IMR-90 (cell line): ENCODE results near the gene MOCOS. TPM values are rescaled to one million over a fixed set of nuclear protein-coding genes. Genes with fewer than 3 reads are reported as not detected.

Experiments
- ATAC-seq: fragments of 200-7000 bp; cut with Tn5 transposase; 2 replicates; pipeline ENCODE4 v1.9.1; 2020; ENCODE audit warnings: low read depth, mild to moderate bottlenecking, moderate library complexity
- BruUV-seq: library from RNA; stranded (reverse); fragments of 400-500 nt; replicated peaks from 2 replicates; lab custom pipeline; 2021; lab: Mats Ljungman, UMichigan
- CTCF ChIA-PET: fragments of 300-600 bp; formaldehyde crosslinking; extraction: SDS; loops from one replicate; lab custom pipeline; 2021; ENCODE audit warnings: antibody characterized with exemption; lab: Yijun Ruan, JAX
- POLR2A ChIA-PET: fragments of 300-600 bp; sonication (Branson Sonifier 250); formaldehyde crosslinking; loops from one replicate; lab custom pipeline; 2022; ENCODE audit warnings: antibody characterized with exemption; ENCODE audit not compliant: unreplicated experiment; lab: Charles Lee
- DNase-seq: peaks from one replicate; pipeline ENCODE4 v3.0.0; 2013
- H2AFZ ChIP-seq: replicated peaks from 2 replicates; pipeline ENCODE3; 2013; ENCODE audit warnings: low read length, mild to moderate bottlenecking; ENCODE audit not compliant: poor library complexity
- H2AK5ac ChIP-seq: 2 replicates; pipeline ENCODE4 v1.6.1; 2013; ENCODE audit warnings: low read depth, low read length, inconsistent platforms
- H2AK9ac ChIP-seq: replicated peaks from 2 replicates; pipeline ENCODE3; 2013; ENCODE audit warnings: mild to moderate bottlenecking, low read depth, low read length, moderate library complexity; ENCODE audit not compliant: poor library complexity
- H2BK120ac ChIP-seq: 2 replicates; pipeline ENCODE4 v1.6.1; 2013; ENCODE audit warnings: low read depth, low read length, inconsistent platforms
- H2BK15ac ChIP-seq: 3 replicates; pipeline ENCODE4 v1.6.1; 2013; ENCODE audit warnings: low read depth, low read length, inconsistent platforms
- H2BK20ac ChIP-seq: 2 replicates; pipeline ENCODE4 v1.6.1; 2013; ENCODE audit warnings: low read depth, mild to moderate bottlenecking, inconsistent platforms, low read length, moderate library complexity
- H2BK5ac ChIP-seq: 2 replicates; pipeline ENCODE4 v1.6.1; 2013; ENCODE audit warnings: mild to moderate bottlenecking, low read depth, low read length, inconsistent platforms; ENCODE audit not compliant: poor library complexity, severe bottlenecking
- H3K14ac ChIP-seq: replicated peaks from 2 replicates; pipeline ENCODE4 v1.6.1; 2013; ENCODE audit warnings: low read depth, low read length, inconsistent platforms
- H3K18ac ChIP-seq: 2 replicates; pipeline ENCODE4 v1.6.1; 2013; ENCODE audit warnings: low read depth, low read length, control low read depth
- H3K23ac ChIP-seq: 2 replicates; pipeline ENCODE4 v1.6.1; 2013; ENCODE audit warnings: low read depth, low read length, inconsistent platforms
- H3K27ac ChIP-seq: 2 replicates; pipeline ENCODE4 v1.5.1; 2013; ENCODE audit warnings: mild to moderate bottlenecking, control low read depth, low read length; ENCODE audit not compliant: insufficient read depth
- H3K27me3 ChIP-seq: 2 replicates; pipeline ENCODE4 v1.6.1; 2013; ENCODE audit warnings: low read length; ENCODE audit not compliant: control insufficient read depth, insufficient read depth
- H3K36me3 ChIP-seq: 2 replicates; pipeline ENCODE4 v1.6.1; 2013; ENCODE audit warnings: low read length, mixed read lengths; ENCODE audit not compliant: control insufficient read depth, insufficient read depth
- H3K4ac ChIP-seq: 2 replicates; pipeline ENCODE4 v1.6.1; 2013; ENCODE audit warnings: low read depth, low read length, inconsistent platforms
- H3K4me1 ChIP-seq: 2 replicates; pipeline ENCODE4 v1.6.1; 2013; ENCODE audit warnings: low read length, mixed read lengths; ENCODE audit not compliant: control insufficient read depth, insufficient read depth
- H3K4me2 ChIP-seq: 2 replicates; pipeline ENCODE4 v1.6.1; 2013; ENCODE audit warnings: low read depth, mild to moderate bottlenecking, control low read depth, low read length, moderate library complexity
- H3K4me3 ChIP-seq: 2 replicates; pipeline ENCODE4 v1.5.1; 2013; ENCODE audit warnings: low read depth, mild to moderate bottlenecking, control low read depth, low read length, moderate library complexity; ENCODE audit not compliant: insufficient read depth
- H3K56ac ChIP-seq: 2 replicates; pipeline ENCODE4 v1.6.1; 2013; ENCODE audit warnings: low read length, inconsistent platforms; ENCODE audit not compliant: insufficient read depth; ENCODE audit errors: extremely low read depth
- H3K79me1 ChIP-seq, 2 experiments: 2 replicates each; pipeline ENCODE4 v1.6.1; 2013; ENCODE audit warnings: low read length in 2 of 2, inconsistent platforms in 1 of 2, low read depth in 1 of 2
- H3K9ac ChIP-seq: 2 replicates; pipeline ENCODE4 v1.6.1; 2013; ENCODE audit warnings: low read depth, low read length, control low read depth
- H3K9me1 ChIP-seq: 2 replicates; pipeline ENCODE4 v1.6.1; 2013; ENCODE audit warnings: low read length, inconsistent platforms; ENCODE audit not compliant: insufficient read depth
- H3K9me3 ChIP-seq: 2 replicates; pipeline ENCODE4 v1.6.1; 2013; ENCODE audit warnings: low read length; ENCODE audit not compliant: control insufficient read depth, insufficient read depth
- H4K20me1 ChIP-seq: 2 replicates; pipeline ENCODE4 v1.6.1; 2013; ENCODE audit warnings: low read length, inconsistent platforms; ENCODE audit not compliant: insufficient read depth
- H4K5ac ChIP-seq: 2 replicates; pipeline ENCODE4 v1.6.1; 2013; ENCODE audit warnings: mild to moderate bottlenecking, low read depth, low read length, control low read depth
- H4K8ac ChIP-seq, 2 experiments: 2 replicates each; pipeline ENCODE4 v1.6.1; 2013; ENCODE audit warnings: low read depth in 2 of 2, low read length in 2 of 2, control low read depth in 1 of 2, inconsistent platforms in 1 of 2
- H4K91ac ChIP-seq: 2 replicates; pipeline ENCODE4 v1.6.1; 2013; ENCODE audit warnings: low read depth, low read length, inconsistent platforms; ENCODE audit not compliant: insufficient read depth
- BHLHE40 ChIP-seq: fragments of 150-350 bp; IDR thresholded peaks from 2 replicates; pipeline ENCODE4 v1.6.1; 2016; ENCODE audit warnings: mild to moderate bottlenecking, low read depth, low read length
- CHD1 ChIP-seq: IDR thresholded peaks from 2 replicates; pipeline ENCODE4 v1.6.1; 2012; ENCODE audit warnings: low read depth, low read length, improper control_type of control experiment
- CTCF ChIP-seq: conservative IDR thresholded peaks from 2 replicates; pipeline ENCODE4 v1.5.1; 2012; ENCODE audit warnings: mild to moderate bottlenecking, low read depth, low read length, improper control_type of control experiment
- ELK1 ChIP-seq: fragments of 150-350 bp; IDR thresholded peaks from 2 replicates; pipeline ENCODE4 v1.6.1; 2016; ENCODE audit warnings: low read depth, mild to moderate bottlenecking, low read length, moderate library complexity, borderline replicate concordance
- FOS ChIP-seq: fragments of 150-350 bp; IDR thresholded peaks from 2 replicates; pipeline ENCODE4 v1.6.1; 2016; ENCODE audit warnings: low read depth, low read length
- MXI1 ChIP-seq: IDR thresholded peaks from 2 replicates; pipeline ENCODE4 v1.6.1; 2012; ENCODE audit warnings: low read depth, mild to moderate bottlenecking, low read length, moderate library complexity, borderline replicate concordance
- NFE2L2 ChIP-seq: fragments of 150-350 bp; IDR thresholded peaks from 2 replicates; pipeline ENCODE4 v1.6.1; 2016; ENCODE audit warnings: low read depth, mild to moderate bottlenecking, low read length
- POLR2A ChIP-seq: IDR thresholded peaks from 2 replicates; pipeline ENCODE4 v1.6.1; 2012; ENCODE audit warnings: mild to moderate bottlenecking, low read depth, low read length
- RCOR1 ChIP-seq: IDR thresholded peaks from 2 replicates; pipeline ENCODE4 v1.6.1; 2012; ENCODE audit warnings: mild to moderate bottlenecking, low read length, improper control_type of control experiment; ENCODE audit not compliant: insufficient replicate concordance
- RFX5 ChIP-seq: IDR thresholded peaks from 2 replicates; pipeline ENCODE4 v1.8.0; 2012; ENCODE audit warnings: low read depth, mild to moderate bottlenecking, low read length, moderate library complexity
- SMC3 ChIP-seq: fragments of 150-350 bp; IDR thresholded peaks from 2 replicates; pipeline ENCODE4 v1.6.1; 2016; ENCODE audit warnings: low read depth, mild to moderate bottlenecking, antibody characterized with exemption, low read length, moderate library complexity
- USF2 ChIP-seq: fragments of 150-350 bp; IDR thresholded peaks from 2 replicates; pipeline ENCODE4 v1.6.1; 2017; ENCODE audit warnings: mild to moderate bottlenecking, antibody characterized with exemption, low read length, low read depth
- WGBS, 2 experiments: methylation state at CpG; one replicate each; pipeline versions ENCODE4 v1.1.5 to v1.1.7; 2013; ENCODE audit warnings: missing lambda C conversion rate in 2 of 2; ENCODE audit not compliant: insufficient read length in 1 of 2; ENCODE audit errors: extremely low coverage in 2 of 2; 5-methylcytosine and 5-hydroxymethylcytosine counted together
- dilution Hi-C: fragments of 300-500 bp; cut with HindIII; formaldehyde crosslinking; loops from one replicate; pipeline ENCODE4 v1.14.3; 2018; ENCODE audit warnings: low sequenced_read_pairs; ENCODE audit not compliant: unreplicated experiment
- in situ Hi-C: fragments of 300-500 bp; cut with MboI; formaldehyde crosslinking; loops from 3 replicates; pipeline ENCODE4 v1.14.3; 2019; ENCODE audit warnings: low sequenced_read_pairs, inconsistent platforms, mixed read lengths
- intact Hi-C: fragments of 100-400 bp; cut with micrococcal nuclease; formaldehyde crosslinking; loops from 2 replicates; pipeline ENCODE4 v1.10.0; 2022
- polyA plus RNA-seq, 3 experiments: library from polyadenylated mRNA; depleted of rRNA; stranded (reverse); fragments of >200 nt; gene quantifications; 2 replicates each; pipeline ENCODE4 v1.2.3, GENCODE V29; 2012; ENCODE audit warnings: low replicate concordance in 1 of 3
- total RNA-seq: library from RNA; depleted of rRNA; stranded (reverse); fragments of >200 nt; gene quantifications from 2 replicates; pipeline ENCODE4 v1.2.3, GENCODE V29; 2012

Gene MOCOS
- total and polyA plus RNA-seq, 2 of the 4 experiments (the other 2 are of a cell fraction), result 1.1 to 2.2 TPM

GRCh38 chr18:36175481-36175880, 11.8 kb upstream of the MOCOS start:
- Histone ChIP-seq H3K4me1 (peaks cover 3% of the 10 kb centered on the region), H4K20me1 (peaks cover 4% of the 10 kb centered on the region; the same call in 1 of the 2 replicates), H3K9ac (no peak overlapping the region), H3K4me2 (no peak overlapping the region), H2BK120ac (no peak overlapping the region), H3K18ac (no peak overlapping the region), H3K36me3 (peaks cover 30% of the 10 kb centered on the region), H4K8ac (no peak overlapping the region), H3K9me3 (no peaks in the 10 kb centered on the region), H3K79me1 (peaks cover 3 to 5% of the 10 kb centered on the region in 2 experiments; a peak in 2 of 4 replicates), H2BK20ac (no peak overlapping the region), H3K14ac (no peak overlapping the region), H3K4me3 (no peak overlapping the region), H2AK5ac (no peak overlapping the region), H2AK9ac (no peak overlapping the region), H2AFZ (no peak overlapping the region), H3K23ac (no peak overlapping the region), H3K27me3 (no peaks in the 10 kb centered on the region), H2BK15ac (no peak overlapping the region), H2BK5ac (no peak overlapping the region), H3K9me1 (peaks cover 11% of the 10 kb centered on the region), H3K56ac (no peak overlapping the region), H4K91ac (no peak overlapping the region), H3K27ac (peak overlapping the region; percentile 1; the same call in 1 of the 2 replicates), H3K4ac (no peak overlapping the region), H4K5ac (no peak overlapping the region)
- TF ChIP-seq POLR2A (no peak), MXI1 (no peak), SMC3 (no peak), NFE2L2 (no peak), RFX5 (no peak), ELK1 (no peak), RCOR1 (no peak), FOS (no peak), USF2 (no peak), CTCF (no peak), BHLHE40 (no peak), CHD1 (no peak)
- in situ Hi-C loops (no loop called here), dilution Hi-C loops (no loop called here), intact Hi-C loops (no loop called here)
- ATAC-seq, result no peak
- ChIA-PET CTCF (no interaction called here), POLR2A (no interaction called here)
- 89% methylated on average over 1 of the region's 1 CpG; no CpG with 5 or more reads in 1 of the 2 experiments for WGBS, 2 experiments
- no peak for DNase-seq
- BruUV-seq, result no TSS peak
